ENCODE results near the gene CLIC1. TPM values are rescaled to one million over a fixed set of nuclear protein-coding genes. Genes with fewer than 3 reads are reported as not detected.

Gene CLIC1
- total and polyA plus RNA-seq, 8 donors, result 226 to 465 (median 265) TPM

DNA sequence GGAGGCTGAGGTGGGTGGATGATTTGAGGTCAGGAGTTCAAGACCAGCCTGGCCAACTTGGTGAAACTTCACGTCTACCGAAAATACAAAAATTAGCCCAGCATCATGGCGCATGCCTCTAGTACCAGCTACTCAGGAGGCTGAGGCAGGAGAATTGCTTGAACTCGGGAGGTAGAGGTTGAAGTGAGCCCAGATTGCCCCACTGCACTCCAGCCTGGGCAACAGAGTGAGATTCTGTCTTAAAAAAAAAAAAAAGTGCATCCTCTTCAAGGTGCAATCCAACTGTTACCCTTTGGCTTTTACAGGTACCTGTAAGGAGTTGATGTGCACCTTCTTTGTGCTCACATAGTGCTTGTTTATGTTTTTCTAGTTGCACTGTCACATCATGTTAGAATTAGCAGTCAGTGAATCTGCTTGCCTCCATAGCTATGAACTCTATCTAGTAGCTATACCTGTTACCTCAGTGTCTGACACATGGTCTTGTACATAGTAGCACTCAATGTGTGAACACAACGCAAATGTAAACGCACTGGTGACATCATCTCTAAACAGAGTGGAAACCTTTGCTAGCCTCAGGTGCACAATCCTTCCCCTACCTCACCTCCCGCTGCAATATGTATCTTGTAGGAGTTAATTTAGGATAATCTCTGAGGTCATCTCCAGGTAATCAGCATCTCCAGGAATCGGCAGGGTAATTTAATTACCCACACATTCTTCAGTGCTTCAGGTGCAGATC, 13.1 kb upstream of the CLIC1 start:
- Histone ChIP-seq H3K4me3 (no peak overlapping the region), H3K9me3 (no peaks in the 10 kb centered on the region), H3K27me3 (no peaks in the 10 kb centered on the region), H3K36me3 (no peaks in the 10 kb centered on the region), H3K27ac (no peak overlapping the region), H3K4me1 (no peaks in the 10 kb centered on the region)
- DNase-seq (no peak), ATAC-seq (no peak)
- intact Hi-C loops (cut with DNase I), result no loop called here
- TF ChIP-seq, protein P1, sequence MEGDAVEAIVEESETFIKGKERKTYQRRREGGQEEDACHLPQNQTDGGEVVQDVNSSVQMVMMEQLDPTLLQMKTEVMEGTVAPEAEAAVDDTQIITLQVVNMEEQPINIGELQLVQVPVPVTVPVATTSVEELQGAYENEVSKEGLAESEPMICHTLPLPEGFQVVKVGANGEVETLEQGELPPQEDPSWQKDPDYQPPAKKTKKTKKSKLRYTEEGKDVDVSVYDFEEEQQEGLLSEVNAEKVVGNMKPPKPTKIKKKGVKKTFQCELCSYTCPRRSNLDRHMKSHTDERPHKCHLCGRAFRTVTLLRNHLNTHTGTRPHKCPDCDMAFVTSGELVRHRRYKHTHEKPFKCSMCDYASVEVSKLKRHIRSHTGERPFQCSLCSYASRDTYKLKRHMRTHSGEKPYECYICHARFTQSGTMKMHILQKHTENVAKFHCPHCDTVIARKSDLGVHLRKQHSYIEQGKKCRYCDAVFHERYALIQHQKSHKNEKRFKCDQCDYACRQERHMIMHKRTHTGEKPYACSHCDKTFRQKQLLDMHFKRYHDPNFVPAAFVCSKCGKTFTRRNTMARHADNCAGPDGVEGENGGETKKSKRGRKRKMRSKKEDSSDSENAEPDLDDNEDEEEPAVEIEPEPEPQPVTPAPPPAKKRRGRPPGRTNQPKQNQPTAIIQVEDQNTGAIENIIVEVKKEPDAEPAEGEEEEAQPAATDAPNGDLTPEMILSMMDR (IDR thresholded peaks at IDR 0.05), result no peak

DNA sequence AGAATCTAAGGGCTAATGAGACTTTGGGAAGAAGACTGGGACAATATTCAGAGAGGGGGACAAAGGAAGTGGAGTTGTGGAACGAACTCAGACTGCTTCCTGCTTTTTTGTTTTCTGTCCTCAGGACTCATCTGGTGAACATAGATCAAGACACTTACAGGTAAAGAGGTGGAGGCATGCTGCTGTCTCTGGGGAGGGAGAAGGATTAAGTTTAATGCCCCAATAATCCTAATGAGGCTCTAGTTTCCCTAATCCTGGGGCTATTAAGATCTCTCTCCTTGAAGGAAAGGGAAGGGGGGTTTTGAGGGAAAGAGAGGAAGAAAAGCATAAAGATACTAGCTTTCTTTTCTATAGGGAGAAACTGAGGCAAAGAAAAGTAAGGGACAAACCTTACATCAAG, 8.1 kb upstream of the CLIC1 start:
- H3K4me1 ChIP-seq, result peaks cover 5 to 10% of the 10 kb centered on the region in 2 donors
- ATAC-seq, result no peak
- H3K36me3 ChIP-seq, result no peaks in the 10 kb centered on the region
- DNase-seq, result no peak
- no peak overlapping the region for H3K27ac ChIP-seq
- no peaks in the 10 kb centered on the region for H3K9me3 ChIP-seq
- intact Hi-C loops (cut with DNase I), result no loop called here
- H3K4me3 ChIP-seq, result no peak overlapping the region
- TF ChIP-seq, protein P1 (IDR thresholded peaks at IDR 0.05), result no peak
- H3K27me3 ChIP-seq, result no peaks in the 10 kb centered on the region

DNA sequence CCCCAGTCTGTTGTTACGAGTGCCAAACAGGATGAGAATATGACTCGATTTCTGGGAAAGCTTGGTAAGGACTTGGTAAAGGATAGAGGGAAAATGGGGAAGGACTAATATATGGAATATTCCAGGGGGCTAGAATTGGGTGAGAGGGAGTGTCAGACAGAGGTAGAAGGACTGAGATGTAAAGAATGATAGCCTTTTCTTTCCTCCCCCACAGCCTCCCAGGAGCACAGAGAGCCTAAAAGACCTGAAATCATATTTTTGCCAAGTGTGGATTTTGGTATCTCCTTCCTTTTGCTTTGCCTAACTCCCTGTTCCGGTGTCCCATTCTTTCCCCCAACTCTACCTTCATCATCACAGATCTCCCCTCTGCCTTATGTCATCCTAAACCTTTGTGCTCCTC, 6.6 kb upstream of the CLIC1 start:
- ATAC-seq (no peak), DNase-seq (no peak)
- TF ChIP-seq, protein P1 (IDR thresholded peaks at IDR 0.05), result no peak
- intact Hi-C loops (cut with DNase I), result no loop called here
- no peak overlapping the region for H3K27ac ChIP-seq
- no peaks in the 10 kb centered on the region for H3K27me3 ChIP-seq
- H3K4me3 ChIP-seq, result no peak overlapping the region
- no peaks in the 10 kb centered on the region for H3K36me3 ChIP-seq
- H3K4me1 ChIP-seq, result peaks cover 16 to 24% of the 10 kb centered on the region in 2 donors
- no peaks in the 10 kb centered on the region for H3K9me3 ChIP-seq

DNA sequence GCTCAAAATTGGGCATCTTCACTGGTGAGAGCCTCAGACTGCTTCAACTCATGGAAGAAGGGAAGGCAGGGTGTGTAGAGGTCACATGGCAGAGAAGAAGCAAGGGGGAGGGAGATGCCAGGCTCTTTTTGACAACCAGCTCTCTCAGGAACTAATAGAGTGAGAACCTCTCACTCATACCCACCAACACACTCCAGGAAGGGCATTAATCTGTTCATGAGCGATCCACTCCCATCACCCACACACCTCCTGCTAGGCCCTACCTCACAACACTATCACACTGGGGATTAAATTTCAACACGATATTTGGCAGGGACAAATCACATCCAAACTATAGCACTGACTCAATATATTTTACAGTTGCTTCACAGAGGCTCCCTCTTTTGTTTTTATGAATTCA, 5.5 kb upstream of the CLIC1 start:
- intact Hi-C loops (cut with DNase I), result no loop called here
- Histone ChIP-seq H3K9me3 (no peaks in the 10 kb centered on the region), H3K4me1 (peaks cover 24 to 35% of the 10 kb centered on the region in 2 donors), H3K27ac (no peak overlapping the region), H3K36me3 (no peaks in the 10 kb centered on the region), H3K27me3 (no peaks in the 10 kb centered on the region), H3K4me3 (no peak overlapping the region)
- no peak for DNase-seq
- TF ChIP-seq, protein P1 (IDR thresholded peaks at IDR 0.05), result no peak
- ATAC-seq, result no peak

DNA sequence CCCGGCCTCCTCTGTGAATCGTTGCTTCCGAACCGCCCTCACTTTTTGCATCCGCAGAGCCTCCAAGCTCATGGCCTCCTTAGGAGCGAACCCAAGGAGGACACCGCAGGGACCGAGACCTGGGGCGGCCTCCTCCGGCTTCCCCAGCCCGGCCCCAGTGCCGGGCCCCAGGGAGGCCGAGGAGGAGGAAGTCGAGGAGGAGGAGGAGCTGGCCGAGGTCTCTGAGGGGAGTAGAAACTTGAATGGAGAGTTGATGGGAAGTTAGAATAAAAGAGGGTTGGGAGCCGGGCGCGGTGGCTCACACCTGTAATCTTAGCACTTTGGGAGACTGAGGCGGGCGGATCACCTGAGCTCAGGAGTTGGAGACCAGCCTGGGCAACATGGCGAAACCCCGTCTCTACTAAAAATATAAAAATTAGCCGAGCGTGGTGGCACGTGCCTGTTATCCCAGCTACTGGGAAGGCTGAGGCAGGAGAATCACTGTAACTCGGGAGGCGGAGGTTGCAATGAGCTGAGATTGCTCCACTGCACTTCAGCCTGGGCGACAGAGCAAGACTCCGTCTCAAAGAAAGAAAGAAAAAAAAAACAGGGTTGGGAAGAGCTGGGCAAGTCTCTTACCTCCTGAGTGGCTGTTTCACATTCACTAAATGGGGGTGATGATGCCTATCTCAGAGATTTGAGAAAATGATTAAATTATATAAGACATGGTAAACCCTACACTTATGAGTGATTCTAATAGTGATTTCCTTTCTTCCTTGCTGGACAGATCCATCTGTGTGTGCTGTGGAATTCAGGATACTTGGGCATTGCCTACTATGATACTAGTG, 4.3 kb upstream of the CLIC1 start:
- Histone ChIP-seq H3K4me3 (peak overlapping the region; percentile 79 to 83), H3K36me3 (no peaks in the 10 kb centered on the region), H3K4me1 (peaks cover 28 to 39% of the 10 kb centered on the region in 2 donors), H3K9me3 (no peaks in the 10 kb centered on the region), H3K27ac (peak overlapping the region; percentile 69 to 90), H3K27me3 (no peaks in the 10 kb centered on the region)
- DNase-seq (peak in 3 of 4 donors; percentile 30 to 89 (median 60)), ATAC-seq (peak; percentile 2)
- intact Hi-C loops (cut with DNase I), result no loop called here
- TF ChIP-seq, protein P1 (IDR thresholded peaks at IDR 0.05), result no peak

All from left lung (tissue), 10 donors.